HG03575 (cell line): ENCODE data around the gene DPF3.

Experiments used
- ATAC-seq: cut with Tn5 transposase; IDR thresholded peaks from one replicate; pipeline ENCODE4 v1.9.1; 2021; ENCODE audit not compliant: unreplicated experiment, insufficient number of reproducible peaks, low FRiP score; ENCODE audit errors: extremely low read depth

Gene DPF3

DNA sequence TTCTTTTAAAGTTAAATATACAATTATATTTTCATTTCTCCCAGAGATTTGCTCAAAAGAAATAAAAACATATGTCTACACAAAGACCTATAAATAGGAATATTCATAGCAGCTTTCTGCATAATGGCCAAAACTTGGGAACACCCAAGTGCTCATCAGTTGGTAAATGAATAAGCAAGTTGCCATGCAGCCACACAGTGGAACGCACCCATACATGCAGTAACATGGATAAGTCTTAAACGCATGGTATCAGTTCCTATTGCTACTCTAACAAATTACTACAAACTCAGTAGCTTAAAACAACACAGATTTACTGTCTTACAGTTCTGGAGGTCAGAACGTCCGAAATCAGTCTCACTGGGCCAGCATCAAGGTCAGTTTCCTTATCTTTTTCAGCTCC, 78.5 kb downstream of the DPF3 start:
- ATAC-seq, result no peak

DNA sequence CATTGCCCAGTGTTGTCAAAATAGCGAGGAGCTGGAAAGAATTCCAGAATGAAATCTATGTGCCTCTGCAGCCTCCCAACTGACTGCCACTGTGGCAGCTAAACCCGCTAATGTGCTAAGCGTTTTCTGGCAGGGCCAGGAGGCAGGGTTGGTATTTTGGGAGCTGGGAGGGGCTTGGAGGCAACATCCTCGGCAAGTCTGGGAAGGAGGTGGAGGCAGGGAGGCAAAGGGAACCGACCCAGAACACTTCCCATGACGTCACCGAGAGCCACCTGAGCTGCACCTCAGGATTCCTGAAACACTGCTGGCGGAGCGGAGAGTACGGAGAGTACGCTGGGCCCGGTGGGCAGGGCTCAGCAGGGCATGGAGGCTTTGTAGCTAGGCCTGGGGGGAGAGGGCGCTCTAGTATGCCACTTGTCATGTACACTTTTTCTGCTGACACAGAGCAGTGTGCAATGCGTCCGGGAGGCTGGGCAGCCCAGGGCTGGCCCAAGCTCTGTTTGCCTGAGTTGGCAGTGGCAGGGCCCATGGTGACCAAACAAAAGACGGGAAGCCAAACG, 81.5 kb downstream of the DPF3 start:
- no peak for ATAC-seq

GRCh38 chr14:72810201-72810600, 83.7 kb downstream of the DPF3 start:
- no peak for ATAC-seq

GRCh38 chr14:72809063-72809462, 84.8 kb downstream of the DPF3 start:
- ATAC-seq, result no peak

GRCh38 chr14:72808564-72808963, 85.3 kb downstream of the DPF3 start:
- ATAC-seq, result no peak

DNA sequence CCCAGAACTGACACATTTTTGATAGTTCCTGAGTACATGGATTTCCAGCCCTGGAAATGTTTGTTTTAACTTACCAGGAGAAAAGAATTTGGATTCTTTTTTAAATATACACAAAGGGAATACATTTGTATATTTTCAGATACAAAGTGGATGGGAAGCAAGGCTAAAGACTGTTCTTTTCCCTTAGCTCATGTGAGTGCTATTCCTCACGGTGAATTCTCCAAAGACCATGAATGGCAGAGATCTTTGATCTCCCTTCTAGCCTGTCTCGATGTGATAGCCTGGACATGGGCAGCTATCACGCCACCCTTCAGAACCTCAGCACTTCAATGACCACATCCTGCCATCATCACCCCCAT, 91.3 kb downstream of the DPF3 start:
- no peak for ATAC-seq

- ATAC-seq, result no peak
These were observed 91.9 kb downstream of the DPF3 start for GRCh38 chr14:72801836-72802587.

DNA sequence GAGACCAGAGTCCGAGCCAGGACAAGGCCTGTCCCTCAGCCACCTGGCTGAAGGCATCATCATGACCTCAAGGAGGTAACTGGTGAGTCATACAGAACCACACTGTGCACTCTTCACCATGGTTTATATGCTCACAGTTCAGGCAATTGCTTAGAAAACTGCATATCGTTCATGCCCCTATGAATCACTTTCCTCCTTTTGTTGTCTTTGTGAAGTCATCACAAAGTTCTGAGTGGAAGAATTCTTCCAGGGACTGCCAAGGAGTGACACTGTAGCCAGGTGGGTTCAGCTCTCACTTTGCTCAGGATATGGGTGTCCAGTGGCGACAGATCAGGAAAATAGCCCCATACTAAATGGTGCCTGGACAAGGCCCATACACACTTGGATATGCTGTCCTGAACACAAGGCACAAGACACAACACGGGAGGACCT, 92.5 kb downstream of the DPF3 start:
- no peak for ATAC-seq

- no peak for ATAC-seq
These were observed 93.0 kb downstream of the DPF3 start for GRCh38 chr14:72800848-72801370.

DNA sequence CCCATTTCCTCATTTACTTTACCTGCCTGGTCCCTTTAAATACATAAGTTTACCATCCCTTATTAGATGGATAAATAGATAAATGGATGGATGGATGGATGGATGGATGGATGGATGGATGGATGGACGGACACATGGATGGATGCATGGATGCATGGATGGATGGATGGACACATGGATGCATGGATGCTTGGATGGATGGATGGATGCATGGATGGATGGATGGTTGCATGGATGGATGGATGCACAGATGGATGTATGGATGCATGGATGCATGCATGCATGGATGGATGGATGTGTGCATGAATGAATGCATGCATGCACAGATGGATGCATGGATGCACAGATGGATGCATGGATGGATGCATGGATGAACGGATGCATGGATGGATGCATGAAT, 93.6 kb downstream of the DPF3 start:
- ATAC-seq, result no peak

DNA sequence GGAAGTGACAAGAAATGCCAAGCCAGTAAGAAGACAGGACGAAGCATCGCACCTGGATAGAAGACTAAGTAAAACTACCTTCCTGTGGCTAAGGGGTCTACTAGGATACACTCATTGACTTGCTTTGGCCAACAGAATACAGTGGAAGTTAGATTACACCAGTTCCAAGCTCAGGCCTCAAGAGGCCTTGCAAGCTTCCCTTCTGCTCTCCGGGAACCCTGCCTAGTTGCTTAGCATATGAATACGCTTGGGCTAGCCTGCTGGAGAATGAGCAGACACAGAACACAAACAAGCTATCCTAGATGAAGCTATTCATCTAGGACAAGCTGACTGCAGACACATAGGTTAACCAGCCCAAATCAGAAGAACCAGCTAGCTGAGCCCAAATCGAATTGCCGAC, 97.0 kb downstream of the DPF3 start:
- no peak for ATAC-seq

- no peak for ATAC-seq
These were observed 100.6 kb downstream of the DPF3 start for GRCh38 chr14:72793156-72793939.

GRCh38 chr14:72792051-72792788, 101.7 kb downstream of the DPF3 start:
- ATAC-seq, result no peak

GRCh38 chr14:72790887-72791566, 102.9 kb downstream of the DPF3 start:
- ATAC-seq, result no peak

DNA sequence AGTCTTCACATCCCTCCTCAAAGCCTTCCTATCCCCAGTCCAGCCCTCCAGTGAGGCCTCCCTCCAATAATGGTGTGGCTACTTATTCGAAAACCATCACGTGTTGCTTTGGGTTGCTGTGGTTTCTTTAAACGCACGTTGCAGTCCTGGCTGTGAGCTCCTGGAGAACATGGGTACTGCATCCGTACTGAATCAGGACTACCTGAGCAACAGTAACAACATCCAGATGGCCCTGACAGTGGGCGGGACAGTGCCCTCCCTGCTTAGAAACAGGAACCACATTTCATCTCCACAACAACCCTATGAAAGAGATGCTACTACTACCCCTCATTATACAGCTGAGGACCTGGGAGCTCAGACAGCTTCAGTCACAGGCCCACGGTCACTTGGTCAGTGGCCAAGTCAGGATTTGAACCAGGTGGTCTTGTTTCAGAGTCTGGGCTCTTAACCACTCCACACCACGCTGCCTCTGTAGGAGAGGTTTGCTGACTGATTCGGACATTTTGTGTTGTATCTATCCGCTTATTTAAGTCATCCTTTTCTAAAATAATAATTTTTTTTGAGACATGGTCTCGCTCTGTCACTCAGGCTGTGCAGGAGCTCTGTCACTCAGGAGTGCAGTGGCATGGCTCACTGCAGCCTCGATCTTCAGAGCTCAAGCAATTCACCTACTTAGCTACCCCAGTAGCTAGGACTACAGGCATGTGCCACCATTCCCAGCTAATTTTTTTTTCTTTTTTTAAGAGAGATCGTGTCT, 104.8 kb downstream of the DPF3 start:
- ATAC-seq, result no peak

DNA sequence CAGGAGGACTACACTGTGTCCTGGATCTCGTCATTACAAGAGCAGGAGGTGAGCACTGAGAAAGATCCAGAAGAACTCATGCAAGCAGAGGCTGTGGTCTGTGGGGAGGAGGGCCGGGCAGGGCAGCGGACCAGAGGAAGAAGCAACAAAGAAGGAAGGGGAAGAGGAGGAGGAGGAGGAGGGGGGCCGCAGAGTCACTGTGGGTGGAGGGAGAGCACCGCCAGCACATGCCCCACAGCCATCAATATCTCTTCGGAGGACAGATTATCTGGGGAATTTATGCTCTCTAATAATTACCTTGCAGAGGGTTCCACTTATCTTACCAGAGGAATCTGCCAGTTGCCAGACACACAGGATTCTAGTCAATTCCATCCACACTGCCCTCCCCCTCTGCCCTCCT, 105.6 kb downstream of the DPF3 start:
- no peak for ATAC-seq

- no peak for ATAC-seq
These were observed 106.1 kb downstream of the DPF3 start for GRCh38 chr14:72787841-72788240.
